GM21367 (cell line): Measurements from ENCODE around the gene GRIK2.
"Not testable (repeated sequence)": the region's sequence is repeated elsewhere in the genome, so short reads cannot be mapped to it uniquely, and the experiment has no call there.

Source experiments
- ATAC-seq: cut with Tn5 transposase; IDR thresholded peaks from one replicate; pipeline ENCODE4 v1.9.1; 2021; ENCODE audit not compliant: unreplicated experiment

The GRIK2 gene

GRCh38 chr6:101961357-101961756 lies 567.8 kb downstream of the GRIK2 start:
- no peak for ATAC-seq

- no peak for ATAC-seq
Observed at GRCh38 chr6:101980924-101981323, 587.4 kb downstream of the GRIK2 start.

- ATAC-seq: no peak
Observed at GRCh38 chr6:101986476-101986875, 593.0 kb downstream of the GRIK2 start.

DNA sequence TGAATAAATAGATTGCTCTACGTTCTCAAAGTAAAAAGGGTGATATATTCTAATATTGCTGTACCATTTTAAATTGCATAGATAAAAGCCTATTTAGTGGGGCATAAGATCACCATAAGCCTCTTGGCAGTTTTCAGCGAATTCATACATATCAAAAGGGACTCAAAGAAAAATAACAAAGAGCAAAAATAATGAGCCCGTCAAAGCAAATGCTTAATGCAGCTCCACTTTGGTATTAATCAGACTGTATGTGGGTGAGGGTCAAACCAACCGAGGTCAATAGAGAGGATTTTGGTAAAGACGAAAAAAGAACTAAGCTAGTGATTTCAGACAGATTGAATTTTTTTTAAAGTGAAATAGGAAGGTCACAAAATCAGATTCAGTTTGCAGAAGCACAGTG lies 598.8 kb downstream of the GRIK2 start:
- ATAC-seq: no peak

DNA sequence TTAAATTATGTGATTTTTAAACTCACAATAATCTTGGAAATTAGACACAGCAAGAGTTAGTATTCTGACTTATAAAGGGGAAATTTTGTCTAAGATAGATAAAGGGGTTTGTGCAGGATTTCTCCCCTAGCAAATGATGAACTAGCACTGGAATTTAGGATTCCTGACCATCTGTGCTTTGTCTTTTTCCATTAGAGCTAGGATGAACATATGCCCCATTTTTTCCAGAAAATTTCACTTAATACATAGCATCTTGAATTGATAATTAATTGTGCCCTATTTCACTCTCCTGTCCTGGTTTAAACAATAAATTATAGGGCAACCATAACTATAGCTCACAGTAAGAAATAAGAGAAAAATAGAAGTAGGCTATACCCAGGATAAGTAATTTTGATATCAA lies 601.0 kb downstream of the GRIK2 start:
- ATAC-seq: no peak

GRCh38 chr6:102015431-102015830 lies 621.9 kb downstream of the GRIK2 start:
- no peak for ATAC-seq

GRCh38 chr6:102022281-102022680 lies 628.8 kb downstream of the GRIK2 start:
- ATAC-seq: no peak

DNA sequence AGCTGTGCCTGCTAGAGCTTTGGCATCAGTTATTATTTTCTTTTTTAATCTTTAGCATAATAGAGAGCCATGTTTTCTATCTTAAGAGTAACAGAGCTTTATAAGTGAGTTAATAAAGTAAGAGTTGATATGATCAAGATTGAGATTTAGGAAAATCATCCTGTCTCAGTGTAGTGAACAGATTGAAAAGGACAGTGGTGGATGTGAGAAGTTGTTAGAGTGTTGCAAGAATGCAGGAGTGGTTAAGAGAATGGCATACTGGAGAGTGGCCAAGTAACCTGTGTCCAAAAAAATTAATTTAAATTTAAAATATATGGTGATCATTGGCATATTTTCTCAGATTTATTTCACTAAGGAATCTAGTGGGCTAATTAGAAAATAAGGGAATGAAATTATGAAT lies 629.3 kb downstream of the GRIK2 start:
- ATAC-seq: no peak

DNA sequence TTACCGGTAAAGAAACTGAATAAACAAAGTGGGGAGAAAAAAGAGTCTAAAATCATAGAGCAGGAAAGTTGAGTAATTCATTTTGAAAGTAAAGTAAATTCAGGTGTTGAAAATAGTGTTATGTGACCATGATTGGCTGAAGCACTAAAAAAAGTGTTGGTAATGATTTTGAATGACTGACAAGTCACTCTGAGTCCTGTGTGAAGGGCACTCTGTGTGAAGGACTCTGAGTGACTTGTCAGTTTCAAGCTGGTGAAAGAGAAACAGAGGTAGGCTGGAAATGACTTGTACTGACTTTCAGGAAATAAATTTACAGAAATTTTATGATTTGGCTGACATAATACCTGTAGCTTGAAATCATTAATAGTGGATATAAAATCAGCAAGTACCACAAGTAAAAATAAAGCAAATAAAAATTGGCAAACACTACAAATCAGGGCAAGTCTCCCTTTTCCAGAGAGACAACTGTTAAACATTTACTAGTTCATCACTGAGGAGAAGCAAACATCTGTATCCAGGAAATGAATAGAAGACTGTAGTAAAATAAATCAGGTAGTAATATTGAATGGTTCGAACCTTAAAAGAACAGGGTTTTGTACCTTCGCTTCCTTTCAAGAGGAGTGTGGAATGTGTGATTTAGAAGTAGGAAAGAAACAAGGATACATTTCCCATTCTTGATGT lies 630.6 kb downstream of the GRIK2 start:
- ATAC-seq: no peak

- no peak for ATAC-seq
Observed at GRCh38 chr6:102026649-102027048, 633.1 kb downstream of the GRIK2 start.

DNA sequence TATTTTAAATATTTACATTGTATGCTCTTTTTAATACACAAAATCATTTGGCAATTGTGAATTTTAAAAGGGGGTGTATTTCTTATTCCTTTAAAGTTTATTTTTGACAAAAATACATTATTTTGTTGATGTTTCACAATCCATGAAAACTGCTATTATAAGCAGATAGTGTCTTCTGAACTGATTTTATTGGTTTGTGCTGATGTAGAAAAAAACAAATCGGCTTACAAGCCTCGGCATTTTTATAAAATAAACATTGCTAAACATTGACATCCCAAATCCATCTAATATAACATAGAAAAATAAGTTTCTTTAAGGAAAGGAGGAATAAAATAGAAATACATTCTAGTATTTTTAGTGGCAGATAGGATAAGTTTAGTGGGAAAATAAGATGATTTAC lies 634.7 kb downstream of the GRIK2 start:
- ATAC-seq: no peak

- no peak for ATAC-seq
Observed at GRCh38 chr6:102038964-102039363, 645.5 kb downstream of the GRIK2 start.

GRCh38 chr6:102039441-102039840 lies 645.9 kb downstream of the GRIK2 start:
- no peak for ATAC-seq

GRCh38 chr6:102051001-102051400 lies 657.5 kb downstream of the GRIK2 start:
- ATAC-seq: no peak

DNA sequence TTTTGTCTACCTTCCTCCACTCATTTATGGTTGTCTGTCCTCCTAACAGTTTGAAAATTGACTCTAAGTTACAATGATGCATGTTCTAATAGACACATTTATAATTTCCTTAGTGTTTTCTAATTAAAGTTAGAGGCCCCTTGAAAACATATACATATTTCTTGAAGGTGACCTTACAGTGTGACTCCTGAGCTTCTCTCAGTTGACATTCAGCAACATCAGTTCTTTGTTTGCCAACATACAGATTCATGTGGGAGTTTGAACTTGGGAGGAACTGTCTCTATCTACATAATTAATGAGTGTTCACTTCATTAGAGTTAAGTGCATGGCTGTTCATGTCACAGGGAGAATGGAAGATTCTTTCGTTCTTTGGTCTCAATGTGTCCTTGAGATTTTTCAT lies 658.2 kb downstream of the GRIK2 start:
- ATAC-seq: no peak

DNA sequence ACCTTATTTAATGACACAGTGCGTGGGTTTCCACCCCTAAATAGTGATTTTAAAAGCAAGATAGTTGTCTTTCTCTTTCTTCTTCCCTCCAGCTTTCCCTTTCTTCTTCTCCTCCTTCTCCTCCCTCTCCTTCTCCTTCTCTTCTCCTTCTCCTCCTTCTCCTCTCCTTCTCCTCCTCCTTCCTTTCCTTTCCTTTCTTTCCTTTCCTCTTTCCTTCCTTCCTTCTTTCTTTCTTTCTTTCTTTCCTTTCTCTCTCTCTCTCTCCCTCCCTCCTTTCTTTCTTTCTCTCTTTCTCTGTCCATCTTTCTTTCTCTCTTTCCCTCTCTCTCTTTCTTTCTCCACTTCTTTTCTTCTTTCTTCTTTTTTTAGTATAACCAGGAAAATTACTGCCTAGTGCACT lies 670.6 kb downstream of the GRIK2 start:
- ATAC-seq: no peak

DNA sequence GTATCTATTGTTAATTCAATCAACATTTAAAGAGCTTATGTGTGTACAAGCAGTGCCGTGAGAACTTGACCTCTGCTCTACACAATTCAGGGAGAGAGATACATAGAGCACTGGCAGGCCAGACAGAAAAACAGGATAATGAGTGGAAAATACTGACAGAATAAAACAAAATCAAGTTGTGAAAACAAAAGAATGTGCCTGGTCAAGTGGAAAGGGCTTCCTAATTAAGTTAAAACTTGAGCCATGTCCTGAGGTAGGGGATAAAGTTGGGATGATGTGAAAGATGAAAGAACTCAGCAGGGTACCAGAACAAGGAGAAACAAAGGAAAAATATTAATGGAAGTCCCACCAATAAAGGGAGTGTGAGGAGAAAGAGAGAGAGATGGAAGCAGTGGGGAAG lies 672.8 kb downstream of the GRIK2 start:
- ATAC-seq: no peak

- ATAC-seq: no peak
Observed at GRCh38 chr6:102068349-102068929, 674.9 kb downstream of the GRIK2 start.

DNA sequence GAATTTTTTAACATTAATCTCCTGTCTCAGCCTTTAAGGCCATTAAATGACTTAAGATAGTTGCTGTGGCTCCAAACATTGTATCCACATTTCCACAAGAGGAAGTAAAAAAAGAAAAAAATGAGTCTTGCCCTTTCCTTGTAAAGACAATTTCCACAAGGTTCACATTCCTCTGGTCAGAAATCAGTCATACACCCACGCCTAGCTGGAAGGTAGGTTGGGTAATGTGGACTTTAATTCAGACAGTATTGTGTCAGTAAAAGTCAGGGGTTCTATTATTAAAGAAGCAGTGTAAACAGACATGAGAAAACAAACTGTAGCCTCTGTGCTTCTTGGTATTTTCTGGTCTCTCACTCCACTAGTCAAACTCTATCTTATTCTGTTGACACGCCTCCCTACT lies 682.0 kb downstream of the GRIK2 start:
- no peak for ATAC-seq

GRCh38 chr6:102085257-102085656 lies 691.7 kb downstream of the GRIK2 start:
- no peak for ATAC-seq

DNA sequence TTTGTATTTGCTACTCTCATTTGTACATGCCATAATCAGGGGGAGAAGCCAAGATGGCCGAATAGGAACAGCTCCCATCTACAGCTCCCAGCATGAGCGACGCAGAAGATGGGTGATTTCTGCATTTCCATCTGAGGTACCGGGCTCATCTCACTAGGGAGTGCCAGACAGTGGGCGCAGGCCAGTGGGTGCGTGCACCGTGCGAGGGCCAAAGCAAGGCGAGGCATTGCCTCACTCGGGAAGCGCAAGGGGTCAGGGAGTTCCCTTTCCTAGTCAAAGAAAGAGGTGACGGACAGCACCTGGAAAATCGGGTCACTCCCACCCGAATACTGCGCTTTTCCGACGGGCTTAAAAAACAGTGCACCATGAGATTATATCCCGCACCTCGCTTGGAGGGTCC lies 694.7 kb downstream of the GRIK2 start:
- ATAC-seq: not testable (repeated sequence)

DNA sequence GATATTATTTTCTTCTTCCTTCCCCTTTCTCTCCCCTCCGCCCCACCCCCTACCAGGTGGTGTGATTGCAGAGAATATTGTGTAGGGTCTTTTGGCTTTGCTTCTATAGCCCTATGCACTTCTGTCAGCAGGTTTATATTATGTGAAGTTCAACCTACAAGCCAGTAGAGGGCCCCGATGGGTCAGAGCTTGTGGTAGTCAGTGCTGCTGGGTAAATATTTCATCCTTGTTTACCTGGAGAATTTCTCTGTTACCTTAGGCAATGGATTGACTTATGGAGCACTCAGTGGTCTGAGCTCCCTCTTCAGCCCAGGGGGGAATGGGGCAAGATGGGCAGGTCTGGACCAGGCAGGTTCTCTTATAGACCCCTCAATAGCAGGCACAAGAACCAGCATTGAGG lies 720.9 kb downstream of the GRIK2 start:
- no peak for ATAC-seq

- no peak for ATAC-seq
Observed at GRCh38 chr6:102115911-102116310, 722.4 kb downstream of the GRIK2 start.
